Astrocyte (in vitro differentiated cells and primary cell): ENCODE measurements around the gene ZNF892. TPM values are rescaled to one million over a fixed set of nuclear protein-coding genes. Genes with fewer than 3 reads are reported as not detected.

Experiments used
- DNase-seq: peaks from one replicate; pipeline ENCODE4 v3.0.0-alpha.2; 2010; ENCODE audit warnings: low read depth
- FAIRE-seq: peaks from 2 replicates; lab custom pipeline; 2011; peaks lifted over from hg19 to GRCh38; lab: Jason Lieb, UNC
- H2AFZ ChIP-seq: 2 replicates; pipeline ENCODE4 v1.6.0; 2012; ENCODE audit warnings: low read depth, low read length, inconsistent platforms
- H3K27ac ChIP-seq: 2 replicates; pipeline ENCODE4 v1.5.1; 2011; ENCODE audit warnings: low read depth, low read length, inconsistent platforms
- H3K27me3 ChIP-seq: 2 replicates; pipeline ENCODE4 v1.6.0; 2011; ENCODE audit warnings: low read length, inconsistent platforms; ENCODE audit not compliant: insufficient read depth
- H3K36me3 ChIP-seq: 2 replicates; pipeline ENCODE4 v1.5.1; 2011; ENCODE audit warnings: low read length, inconsistent platforms; ENCODE audit not compliant: insufficient read depth
- H3K4me1 ChIP-seq: 2 replicates; pipeline ENCODE4 v1.5.1; 2011; ENCODE audit warnings: low read length, inconsistent platforms; ENCODE audit not compliant: insufficient read depth
- H3K4me2 ChIP-seq: 2 replicates; pipeline ENCODE4 v1.6.0; 2012; ENCODE audit warnings: low read length, inconsistent platforms
- H3K4me3 ChIP-seq: 2 replicates; pipeline ENCODE4 v1.5.1; 2011; ENCODE audit warnings: low read depth, mild to moderate bottlenecking, low read length, inconsistent platforms; ENCODE audit not compliant: insufficient read depth
- H3K79me2 ChIP-seq: 2 replicates; pipeline ENCODE4 v1.6.0; 2012; ENCODE audit warnings: mild to moderate bottlenecking, low read length, inconsistent platforms; ENCODE audit not compliant: insufficient read depth
- H3K9ac ChIP-seq: 2 replicates; pipeline ENCODE4 v1.6.0; 2012; ENCODE audit warnings: mild to moderate bottlenecking, low read length, inconsistent platforms
- H3K9me3 ChIP-seq: 2 replicates; pipeline ENCODE4 v1.5.1; 2012; ENCODE audit warnings: low read depth, mild to moderate bottlenecking, low read length, inconsistent platforms; ENCODE audit not compliant: insufficient read depth
- H4K20me1 ChIP-seq: 2 replicates; pipeline ENCODE4 v1.6.0; 2012; ENCODE audit warnings: low read length, inconsistent platforms; ENCODE audit not compliant: insufficient read depth
- H3K27ac Mint-ChIP-seq: one replicate; pipeline ENCODE4 v1.8.0; 2021; ENCODE audit warnings: mild to moderate bottlenecking, mixed read lengths; ENCODE audit not compliant: unreplicated experiment
- H3K27me3 Mint-ChIP-seq: one replicate; pipeline ENCODE4 v1.8.0; 2021; ENCODE audit warnings: low read depth, mixed read lengths; ENCODE audit not compliant: unreplicated experiment
- H3K36me3 Mint-ChIP-seq: one replicate; pipeline ENCODE4 v1.8.0; 2021; ENCODE audit warnings: low read depth, mixed read lengths; ENCODE audit not compliant: unreplicated experiment
- H3K4me1 Mint-ChIP-seq: one replicate; pipeline ENCODE4 v1.8.0; 2021; ENCODE audit warnings: low read depth, mixed read lengths; ENCODE audit not compliant: unreplicated experiment
- H3K4me3 Mint-ChIP-seq: one replicate; pipeline ENCODE4 v1.8.0; 2021; ENCODE audit warnings: mild to moderate bottlenecking, moderate library complexity, mixed read lengths; ENCODE audit not compliant: unreplicated experiment
- H3K9me3 Mint-ChIP-seq: one replicate; pipeline ENCODE4 v1.8.0; 2021; ENCODE audit warnings: mild to moderate bottlenecking, mixed read lengths; ENCODE audit not compliant: unreplicated experiment
- EZH2 ChIP-seq: IDR thresholded peaks from 2 replicates; pipeline ENCODE4 v1.6.1; 2012; ENCODE audit warnings: mild to moderate bottlenecking, low read length, inconsistent platforms; ENCODE audit not compliant: insufficient read depth
- total RNA-seq: library from RNA; stranded (reverse); gene quantifications from 2 replicates; pipeline ENCODE4 v1.2.1, GENCODE V29; 2021
- TF ChIP-seq, protein P1 (sequence below): IDR thresholded peaks from 2 replicates; pipeline ENCODE4 v1.5.1; 2011; ENCODE audit warnings: low read depth, mild to moderate bottlenecking, inconsistent platforms, low read length, moderate library complexity; ENCODE audit not compliant: insufficient read depth

The ZNF892 gene
- total RNA-seq, 1 donor from 2014 or later, result 4.8 TPM

DNA sequence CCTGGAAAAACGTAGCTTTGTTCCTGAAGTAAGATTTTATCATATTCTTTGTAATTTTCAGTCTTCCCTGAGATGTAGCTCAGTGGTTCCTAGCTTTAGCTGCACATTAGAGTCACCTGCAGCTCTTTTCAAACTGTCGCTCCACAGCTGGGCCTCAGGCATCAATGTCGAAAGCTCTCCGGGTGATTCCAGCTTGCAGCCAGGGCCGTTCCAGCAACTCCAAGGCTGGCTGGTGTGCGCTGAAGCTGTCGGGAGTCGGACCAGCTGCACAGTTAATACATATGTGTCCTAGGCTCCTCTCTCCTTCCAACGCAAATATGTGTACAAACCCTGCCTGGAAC lies 42.3 kb upstream of the ZNF892 start:
- Histone ChIP-seq H3K4me3 (peak overlapping the region; percentile 87), H3K4me1 (peaks cover 7% of the 10 kb centered on the region), H3K4me2 (peak overlapping the region; percentile 93), H3K27ac (peak overlapping the region; percentile 98), H4K20me1 (peaks cover 5% of the 10 kb centered on the region), H3K36me3 (no peaks in the 10 kb centered on the region), H3K9ac (peak overlapping the region; percentile 92), H2AFZ (peak overlapping the region; percentile 97), H3K9me3 (no peaks in the 10 kb centered on the region), H3K27me3 (no peaks in the 10 kb centered on the region), H3K79me2 (peaks cover 47% of the 10 kb centered on the region)
- Mint-ChIP-seq H3K4me3 (peak overlapping the region; percentile 97), H3K4me1 (peaks cover 10% of the 10 kb centered on the region), H3K27ac (peak overlapping the region; percentile 99), H3K36me3 (peaks cover 6% of the 10 kb centered on the region), H3K27me3 (no peaks in the 10 kb centered on the region), H3K9me3 (peaks cover 2% of the 10 kb centered on the region)
- FAIRE-seq (no peak), DNase-seq (no peak)
- TF ChIP-seq EZH2, result no peak
- TF ChIP-seq, protein P1, sequence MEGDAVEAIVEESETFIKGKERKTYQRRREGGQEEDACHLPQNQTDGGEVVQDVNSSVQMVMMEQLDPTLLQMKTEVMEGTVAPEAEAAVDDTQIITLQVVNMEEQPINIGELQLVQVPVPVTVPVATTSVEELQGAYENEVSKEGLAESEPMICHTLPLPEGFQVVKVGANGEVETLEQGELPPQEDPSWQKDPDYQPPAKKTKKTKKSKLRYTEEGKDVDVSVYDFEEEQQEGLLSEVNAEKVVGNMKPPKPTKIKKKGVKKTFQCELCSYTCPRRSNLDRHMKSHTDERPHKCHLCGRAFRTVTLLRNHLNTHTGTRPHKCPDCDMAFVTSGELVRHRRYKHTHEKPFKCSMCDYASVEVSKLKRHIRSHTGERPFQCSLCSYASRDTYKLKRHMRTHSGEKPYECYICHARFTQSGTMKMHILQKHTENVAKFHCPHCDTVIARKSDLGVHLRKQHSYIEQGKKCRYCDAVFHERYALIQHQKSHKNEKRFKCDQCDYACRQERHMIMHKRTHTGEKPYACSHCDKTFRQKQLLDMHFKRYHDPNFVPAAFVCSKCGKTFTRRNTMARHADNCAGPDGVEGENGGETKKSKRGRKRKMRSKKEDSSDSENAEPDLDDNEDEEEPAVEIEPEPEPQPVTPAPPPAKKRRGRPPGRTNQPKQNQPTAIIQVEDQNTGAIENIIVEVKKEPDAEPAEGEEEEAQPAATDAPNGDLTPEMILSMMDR, result no peak

DNA sequence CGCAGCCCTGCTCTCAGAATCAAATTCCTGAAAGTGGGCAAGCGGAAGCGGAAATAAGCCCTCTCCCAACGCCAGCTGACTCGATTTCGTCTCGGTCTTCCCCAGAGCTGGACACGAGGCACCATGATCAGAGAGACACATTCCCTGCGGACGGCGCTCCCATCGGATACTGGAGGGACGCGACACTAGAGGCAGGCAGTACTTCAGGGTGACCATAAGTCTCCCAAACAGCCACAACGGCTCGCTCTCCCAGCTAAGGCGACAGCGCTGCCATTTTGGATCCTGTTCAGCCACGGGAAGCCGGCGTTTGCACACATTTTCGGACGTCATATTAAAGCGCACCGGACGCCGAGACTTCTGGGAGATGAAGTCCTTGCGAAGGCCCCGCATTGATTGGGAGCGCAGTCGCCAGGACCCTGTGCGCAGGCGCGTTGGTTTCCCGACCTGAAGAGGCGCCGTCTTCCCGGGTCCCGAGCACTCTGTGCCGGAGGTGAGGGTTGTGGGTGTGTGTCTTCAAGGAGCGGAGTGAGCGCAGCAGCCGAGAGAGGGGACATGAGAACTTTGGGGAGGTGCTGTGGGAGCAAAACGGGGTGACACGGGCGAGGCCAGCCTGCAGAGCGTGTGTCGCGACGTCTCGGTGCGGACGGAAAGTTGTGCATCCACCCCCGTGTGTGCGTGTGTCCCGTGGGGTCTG lies 41.8 kb upstream of the ZNF892 start, which contains the start of gene ZNF2:
Gene ZNF2 (plus strand): TSS at position 439 of the 694 bp plus-strand sequence. CDS start 10,418 bp downstream, outside the sequence.
- peaks cover 2% of the 10 kb centered on the region for H3K36me3 Mint-ChIP-seq
- H3K4me1 ChIP-seq, result peaks cover 4% of the 10 kb centered on the region
- H3K27ac Mint-ChIP-seq, result peak within 1 kb of the TSS; percentile 99
- FAIRE-seq (no peak), DNase-seq (peak; percentile 96)
- peak within 1 kb of the TSS; percentile 87 for H3K4me3 ChIP-seq
- TF ChIP-seq, protein P1, result no peak
- no peak for TF ChIP-seq EZH2
- H2AFZ ChIP-seq, result peak within 1 kb of the TSS; percentile 97
- no peaks in the 10 kb centered on the region for H3K36me3 ChIP-seq
- no peaks in the 10 kb centered on the region for H3K27me3 ChIP-seq
- H4K20me1 ChIP-seq, result peaks cover 5% of the 10 kb centered on the region
- peaks cover 2% of the 10 kb centered on the region for H3K9me3 Mint-ChIP-seq
- peak within 1 kb of the TSS; percentile 93 for H3K4me2 ChIP-seq
- peaks cover 10% of the 10 kb centered on the region for H3K4me1 Mint-ChIP-seq
- no peaks in the 10 kb centered on the region for H3K9me3 ChIP-seq
- H3K27me3 Mint-ChIP-seq, result no peaks in the 10 kb centered on the region
- H3K79me2 ChIP-seq, result peaks cover 49% of the 10 kb centered on the region
- peak within 1 kb of the TSS; percentile 92 for H3K9ac ChIP-seq
- H3K27ac ChIP-seq, result peak within 1 kb of the TSS; percentile 98
- H3K4me3 Mint-ChIP-seq, result peak within 1 kb of the TSS; percentile 97
